Retinal pigment epithelial cell (primary cell): ENCODE results near the gene FAM180A.

Source experiments
- DNase-seq: peaks from one replicate; pipeline ENCODE4 v3.0.0-alpha.2; 2010; ENCODE audit warnings: low read depth
- H3K4me3 ChIP-seq: 2 replicates; pipeline ENCODE4 v1.5.1; 2011; ENCODE audit warnings: mild to moderate bottlenecking, low read length, control low read depth, moderate library complexity
- TF ChIP-seq, protein P1 (sequence below): conservative IDR thresholded peaks from 2 replicates; pipeline ENCODE4 v1.5.1; 2011; ENCODE audit warnings: low read depth, low read length, control low read depth, inconsistent platforms

The FAM180A gene

GRCh38 chr7:135791543-135792362, 43.1 kb upstream of the FAM180A start:
- TF ChIP-seq, protein P1, sequence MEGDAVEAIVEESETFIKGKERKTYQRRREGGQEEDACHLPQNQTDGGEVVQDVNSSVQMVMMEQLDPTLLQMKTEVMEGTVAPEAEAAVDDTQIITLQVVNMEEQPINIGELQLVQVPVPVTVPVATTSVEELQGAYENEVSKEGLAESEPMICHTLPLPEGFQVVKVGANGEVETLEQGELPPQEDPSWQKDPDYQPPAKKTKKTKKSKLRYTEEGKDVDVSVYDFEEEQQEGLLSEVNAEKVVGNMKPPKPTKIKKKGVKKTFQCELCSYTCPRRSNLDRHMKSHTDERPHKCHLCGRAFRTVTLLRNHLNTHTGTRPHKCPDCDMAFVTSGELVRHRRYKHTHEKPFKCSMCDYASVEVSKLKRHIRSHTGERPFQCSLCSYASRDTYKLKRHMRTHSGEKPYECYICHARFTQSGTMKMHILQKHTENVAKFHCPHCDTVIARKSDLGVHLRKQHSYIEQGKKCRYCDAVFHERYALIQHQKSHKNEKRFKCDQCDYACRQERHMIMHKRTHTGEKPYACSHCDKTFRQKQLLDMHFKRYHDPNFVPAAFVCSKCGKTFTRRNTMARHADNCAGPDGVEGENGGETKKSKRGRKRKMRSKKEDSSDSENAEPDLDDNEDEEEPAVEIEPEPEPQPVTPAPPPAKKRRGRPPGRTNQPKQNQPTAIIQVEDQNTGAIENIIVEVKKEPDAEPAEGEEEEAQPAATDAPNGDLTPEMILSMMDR: no peak
- DNase-seq: no peak
- H3K4me3 ChIP-seq: no peak overlapping the region

DNA sequence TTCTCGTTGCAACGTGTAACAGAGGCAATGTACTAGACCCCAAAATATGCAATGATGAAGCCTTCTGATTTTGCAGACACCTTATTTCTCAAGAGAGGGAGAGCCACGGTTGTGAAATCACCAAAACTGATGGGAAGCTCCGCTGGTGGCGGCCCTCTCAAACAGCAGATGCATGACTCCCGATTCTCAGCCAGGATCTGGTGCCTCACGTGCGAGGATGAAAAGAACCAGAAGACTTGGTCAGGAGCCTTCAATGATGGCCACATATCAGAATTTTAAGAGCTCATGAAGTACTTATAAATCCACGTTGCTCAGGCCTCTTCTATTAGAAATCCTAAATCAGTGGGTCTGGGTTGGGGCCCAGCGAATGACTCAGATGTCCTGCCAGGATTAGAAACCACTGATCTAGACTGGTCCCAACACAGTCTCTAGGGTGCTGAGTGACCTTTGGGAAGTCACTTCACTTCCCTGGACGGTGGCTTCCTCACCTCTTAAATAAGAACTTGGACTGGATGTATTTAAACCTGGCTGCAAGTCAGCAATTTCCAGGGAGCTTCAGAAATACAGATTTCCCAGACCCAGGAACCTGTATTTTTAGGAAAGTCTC, 41.9 kb upstream of the FAM180A start:
- no peak overlapping the region for H3K4me3 ChIP-seq
- no peak for DNase-seq
- TF ChIP-seq, protein P1: no peak

- no peak overlapping the region for H3K4me3 ChIP-seq
- DNase-seq: no peak
- TF ChIP-seq, protein P1: no peak
Measured at GRCh38 chr7:135789956-135790355, 41.3 kb upstream of the FAM180A start.

GRCh38 chr7:135789431-135789830, 40.8 kb upstream of the FAM180A start:
- no peak for DNase-seq
- H3K4me3 ChIP-seq: no peak overlapping the region
- TF ChIP-seq, protein P1: no peak

GRCh38 chr7:135786911-135787310, 38.3 kb upstream of the FAM180A start:
- H3K4me3 ChIP-seq: no peak overlapping the region
- DNase-seq: no peak
- TF ChIP-seq, protein P1: no peak

- H3K4me3 ChIP-seq: no peak overlapping the region
- no peak for DNase-seq
- TF ChIP-seq, protein P1: no peak
Measured at GRCh38 chr7:135785065-135785464, 36.5 kb upstream of the FAM180A start.

DNA sequence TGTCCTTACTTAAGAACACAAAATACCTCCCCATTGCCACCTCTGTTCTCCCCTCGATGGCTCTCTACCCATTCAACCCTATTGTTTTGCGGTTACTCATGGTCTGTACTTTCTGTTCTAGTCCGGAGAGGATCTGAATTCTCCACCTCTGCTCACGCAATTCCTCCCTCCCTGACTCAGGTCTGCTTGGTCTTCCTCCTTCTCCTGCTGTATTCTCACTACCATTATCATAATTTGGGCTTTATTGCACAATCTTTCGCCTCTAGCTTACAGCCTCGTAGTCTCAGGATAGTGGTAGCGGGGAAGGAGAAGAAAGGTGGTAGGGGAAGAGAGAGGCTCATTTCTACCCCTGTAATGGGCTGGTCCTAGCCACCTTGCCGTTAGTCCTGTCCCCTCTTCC, 35.4 kb upstream of the FAM180A start:
- TF ChIP-seq, protein P1: no peak
- H3K4me3 ChIP-seq: no peak overlapping the region
- no peak for DNase-seq
